HG03442 (cell line): ENCODE measurements around the gene EFCAB12.

Source experiments
- ATAC-seq: cut with Tn5 transposase; IDR thresholded peaks from one replicate; pipeline ENCODE4 v1.9.1; 2021; ENCODE audit warnings: mild to moderate bottlenecking, moderate library complexity; ENCODE audit not compliant: unreplicated experiment

Gene EFCAB12

GRCh38 chr3:129428376-129429079 is at the start of gene EFCAB12:
EFCAB12 (minus strand) TSS chr3:129428636; CDS start chr3:129428488, 148 bp downstream.
- ATAC-seq, result peak; percentile 87

GRCh38 chr3:129476586-129476985 is 48.1 kb upstream of the EFCAB12 start:
- no peak for ATAC-seq

- ATAC-seq, result no peak
Measured at GRCh38 chr3:129475863-129476262, 47.4 kb upstream of the EFCAB12 start.

GRCh38 chr3:129474984-129475804 is 46.8 kb upstream of the EFCAB12 start:
- no peak for ATAC-seq

GRCh38 chr3:129473769-129474152 is 45.3 kb upstream of the EFCAB12 start:
- no peak for ATAC-seq

GRCh38 chr3:129473067-129473768 is 44.8 kb upstream of the EFCAB12 start:
- ATAC-seq, result no peak

- ATAC-seq, result no peak
Measured at GRCh38 chr3:129470861-129471260, 42.4 kb upstream of the EFCAB12 start.

GRCh38 chr3:129469026-129469425 is 40.6 kb upstream of the EFCAB12 start:
- ATAC-seq, result no peak

- ATAC-seq, result no peak
Measured at GRCh38 chr3:129467932-129468331, 39.5 kb upstream of the EFCAB12 start.

- no peak for ATAC-seq
Measured at GRCh38 chr3:129463716-129464115, 35.3 kb upstream of the EFCAB12 start.

- ATAC-seq, result no peak
Measured at GRCh38 chr3:129463094-129463493, 34.7 kb upstream of the EFCAB12 start.

- no peak for ATAC-seq
Measured at GRCh38 chr3:129462361-129462968, 34.0 kb upstream of the EFCAB12 start.

GRCh38 chr3:129461461-129462146 is 33.2 kb upstream of the EFCAB12 start:
- no peak for ATAC-seq

- peak; percentile 60 for ATAC-seq
Measured at GRCh38 chr3:129461022-129461421, 32.6 kb upstream of the EFCAB12 start.

GRCh38 chr3:129460572-129460971 is 32.1 kb upstream of the EFCAB12 start:
- ATAC-seq, result no peak

GRCh38 chr3:129460155-129460554 is 31.7 kb upstream of the EFCAB12 start:
- ATAC-seq, result no peak

GRCh38 chr3:129453732-129454131 is 25.3 kb upstream of the EFCAB12 start:
- ATAC-seq, result no peak

GRCh38 chr3:129449279-129450115 is 21.1 kb upstream of the EFCAB12 start:
- ATAC-seq, result no peak

- no peak for ATAC-seq
Measured at GRCh38 chr3:129448186-129448895, 19.9 kb upstream of the EFCAB12 start.
